Prostate gland (tissue), 2 donors: ENCODE measurements around the gene CLNK.

Source experiments
- POLR2A ChIP-seq: fragments of 450-650 bp; IDR thresholded peaks from one replicate; pipeline ENCODE4 v1.6.1; 2016; ENCODE audit warnings: antibody characterized with exemption, mild to moderate bottlenecking
- POLR2AphosphoS5 ChIP-seq: sonication (generic); formaldehyde crosslinking; IDR thresholded peaks from one replicate; pipeline ENCODE4 v1.6.1; 2017; ENCODE audit warnings: antibody characterized with exemption
- TF ChIP-seq, protein P1 (sequence below), 4 experiments: fragments of 200-600 bp in 2 of 4; fragments of 450-650 bp in 2 of 4; sonication (generic) in 2 of 4; IDR thresholded peaks; 1 replicate in 3 of 4; 2 replicates in 1 of 4; pipeline ENCODE4 v1.5.1; 2016 to 2019; ENCODE audit warnings: antibody characterized with exemption in 4 of 4, mild to moderate bottlenecking in 2 of 4, moderate library complexity in 2 of 4

DNA sequence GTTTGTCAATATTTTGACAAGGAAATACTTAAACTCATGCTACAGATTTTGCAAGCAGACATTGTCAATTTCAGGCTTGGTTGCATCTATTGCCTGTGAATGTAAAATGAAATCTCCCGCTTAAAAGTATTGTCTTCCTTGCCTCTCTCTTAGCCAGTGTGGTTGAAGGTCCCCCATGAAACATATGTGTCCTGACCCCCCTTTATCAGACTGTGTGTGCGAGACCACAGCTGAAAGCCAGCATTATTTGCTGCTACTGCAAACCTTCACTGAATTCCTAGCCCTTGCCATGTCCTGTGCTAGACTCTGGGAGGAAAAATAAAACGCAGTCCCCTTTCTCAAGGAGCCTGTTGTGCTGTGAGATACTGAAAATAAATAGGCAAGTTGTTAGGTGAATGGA lies 16.6 kb upstream of the CLNK start:
- TF ChIP-seq, protein P1, sequence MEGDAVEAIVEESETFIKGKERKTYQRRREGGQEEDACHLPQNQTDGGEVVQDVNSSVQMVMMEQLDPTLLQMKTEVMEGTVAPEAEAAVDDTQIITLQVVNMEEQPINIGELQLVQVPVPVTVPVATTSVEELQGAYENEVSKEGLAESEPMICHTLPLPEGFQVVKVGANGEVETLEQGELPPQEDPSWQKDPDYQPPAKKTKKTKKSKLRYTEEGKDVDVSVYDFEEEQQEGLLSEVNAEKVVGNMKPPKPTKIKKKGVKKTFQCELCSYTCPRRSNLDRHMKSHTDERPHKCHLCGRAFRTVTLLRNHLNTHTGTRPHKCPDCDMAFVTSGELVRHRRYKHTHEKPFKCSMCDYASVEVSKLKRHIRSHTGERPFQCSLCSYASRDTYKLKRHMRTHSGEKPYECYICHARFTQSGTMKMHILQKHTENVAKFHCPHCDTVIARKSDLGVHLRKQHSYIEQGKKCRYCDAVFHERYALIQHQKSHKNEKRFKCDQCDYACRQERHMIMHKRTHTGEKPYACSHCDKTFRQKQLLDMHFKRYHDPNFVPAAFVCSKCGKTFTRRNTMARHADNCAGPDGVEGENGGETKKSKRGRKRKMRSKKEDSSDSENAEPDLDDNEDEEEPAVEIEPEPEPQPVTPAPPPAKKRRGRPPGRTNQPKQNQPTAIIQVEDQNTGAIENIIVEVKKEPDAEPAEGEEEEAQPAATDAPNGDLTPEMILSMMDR (IDR thresholded peaks at IDR 0.05): no peak
- TF ChIP-seq POLR2A (no peak), POLR2AphosphoS5 (no peak)
